Left lobe of liver (tissue), 2 donors: ENCODE data around the gene SGPL1. TPM values are rescaled to one million over a fixed set of nuclear protein-coding genes. Genes with fewer than 3 reads are reported as not detected.
"Not testable (repeated sequence)": the region's sequence is repeated elsewhere in the genome, so short reads cannot be mapped to it uniquely, and the experiment has no call there.

Experiments
- ATAC-seq: fragments of 200-7000 bp; cut with Tn5 transposase; one replicate; pipeline ENCODE4 v1.9.1; 2020; ENCODE audit warnings: mild to moderate bottlenecking, moderate library complexity
- DNase-seq: peaks from one replicate; pipeline ENCODE4 v3.0.0-alpha.2; 2020; ENCODE audit warnings: low spot score
- total RNA-seq: library from RNA; stranded (reverse); gene quantifications from one replicate; pipeline ENCODE4 v1.2.1, GENCODE V29; 2021
- donor health status: DM: no; HTN: no; CAD: no; lungs with moderate emphysema.
- donor health status: DM: no; HTN: yes; CAD: no.

Gene SGPL1
- total RNA-seq, 1 donor from 2014 or later = 40.7 TPM

GRCh38 chr10:70837660-70838059, 21.9 kb downstream of the SGPL1 start:
- no peak for ATAC-seq
- no peak for DNase-seq

GRCh38 chr10:70838270-70838805, 22.6 kb downstream of the SGPL1 start:
- no peak for DNase-seq
- ATAC-seq = no peak

- ATAC-seq = no peak
- DNase-seq = no peak
These were observed 25.1 kb downstream of the SGPL1 start for GRCh38 chr10:70840836-70841235.

- DNase-seq (no peak), ATAC-seq (no peak)
These were observed 27.6 kb downstream of the SGPL1 start for GRCh38 chr10:70843333-70843732.

GRCh38 chr10:70843776-70844489, 28.2 kb downstream of the SGPL1 start:
- DNase-seq = no peak

GRCh38 chr10:70845256-70845655, 29.5 kb downstream of the SGPL1 start:
- ATAC-seq (no peak), DNase-seq (no peak)

More at GRCh38 chr10:70843776-70844489, 28.2 kb downstream of the SGPL1 start:
- ATAC-seq = no peak

GRCh38 chr10:70845816-70846215, 30.1 kb downstream of the SGPL1 start:
- no peak for ATAC-seq

GRCh38 chr10:70846795-70847194, 31.0 kb downstream of the SGPL1 start:
- ATAC-seq = no peak
- DNase-seq = no peak

More at GRCh38 chr10:70845816-70846215, 30.1 kb downstream of the SGPL1 start:
- no peak for DNase-seq

- ATAC-seq = no peak
- DNase-seq = no peak
These were observed 32.1 kb downstream of the SGPL1 start for GRCh38 chr10:70847659-70848360.

GRCh38 chr10:70849582-70850016, 33.9 kb downstream of the SGPL1 start:
- ATAC-seq (no peak), DNase-seq (no peak)

GRCh38 chr10:70850097-70850496, 34.3 kb downstream of the SGPL1 start:
- DNase-seq (no peak), ATAC-seq (peak; percentile 15)

- ATAC-seq = peak; percentile 83
- peak; percentile 69 for DNase-seq
These were observed 36.1 kb downstream of the SGPL1 start for GRCh38 chr10:70851597-70852475.

GRCh38 chr10:70853038-70853437, 37.3 kb downstream of the SGPL1 start:
- DNase-seq = no peak
- ATAC-seq = no peak

- no peak for ATAC-seq
- no peak for DNase-seq
These were observed 37.7 kb downstream of the SGPL1 start for GRCh38 chr10:70853457-70853856.

GRCh38 chr10:70856454-70856853, 40.7 kb downstream of the SGPL1 start:
- no peak for DNase-seq
- no peak for ATAC-seq

- no peak for DNase-seq
- no peak for ATAC-seq
These were observed 43.0 kb downstream of the SGPL1 start for GRCh38 chr10:70858759-70859158.

- not testable (repeated sequence) for DNase-seq, ATAC-seq
These were observed 45.9 kb downstream of the SGPL1 start for GRCh38 chr10:70861495-70862197.

- no peak for DNase-seq
- ATAC-seq = no peak
These were observed 47.9 kb downstream of the SGPL1 start for GRCh38 chr10:70863470-70864160.

- no peak for DNase-seq
- ATAC-seq = no peak
These were observed 49.2 kb downstream of the SGPL1 start for GRCh38 chr10:70864935-70865334.

- ATAC-seq = peak; percentile 65
- DNase-seq = no peak
These were observed 50.7 kb downstream of the SGPL1 start for GRCh38 chr10:70866424-70866823.
